ENCODE data around the gene EFNA4.

GRCh38 chr1:155048449-155049334 lies 14.8 kb upstream of the EFNA4 start:
- TF ChIP-seq, protein P1, sequence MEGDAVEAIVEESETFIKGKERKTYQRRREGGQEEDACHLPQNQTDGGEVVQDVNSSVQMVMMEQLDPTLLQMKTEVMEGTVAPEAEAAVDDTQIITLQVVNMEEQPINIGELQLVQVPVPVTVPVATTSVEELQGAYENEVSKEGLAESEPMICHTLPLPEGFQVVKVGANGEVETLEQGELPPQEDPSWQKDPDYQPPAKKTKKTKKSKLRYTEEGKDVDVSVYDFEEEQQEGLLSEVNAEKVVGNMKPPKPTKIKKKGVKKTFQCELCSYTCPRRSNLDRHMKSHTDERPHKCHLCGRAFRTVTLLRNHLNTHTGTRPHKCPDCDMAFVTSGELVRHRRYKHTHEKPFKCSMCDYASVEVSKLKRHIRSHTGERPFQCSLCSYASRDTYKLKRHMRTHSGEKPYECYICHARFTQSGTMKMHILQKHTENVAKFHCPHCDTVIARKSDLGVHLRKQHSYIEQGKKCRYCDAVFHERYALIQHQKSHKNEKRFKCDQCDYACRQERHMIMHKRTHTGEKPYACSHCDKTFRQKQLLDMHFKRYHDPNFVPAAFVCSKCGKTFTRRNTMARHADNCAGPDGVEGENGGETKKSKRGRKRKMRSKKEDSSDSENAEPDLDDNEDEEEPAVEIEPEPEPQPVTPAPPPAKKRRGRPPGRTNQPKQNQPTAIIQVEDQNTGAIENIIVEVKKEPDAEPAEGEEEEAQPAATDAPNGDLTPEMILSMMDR (tag by site-specific recombination; IDR thresholded peaks at IDR 0.05): no peak
- TF ChIP-seq YY1 (tag by site-specific recombination; IDR thresholded peaks at IDR 0.05) (no peak), EGR2 (tag by site-specific recombination; IDR thresholded peaks at IDR 0.05; ENCODE audit: low read depth) (no peak), WT1 (tag by site-specific recombination; IDR thresholded peaks at IDR 0.05) (no peak), HOXD13 (CRISPR knock-in tag; IDR thresholded peaks at IDR 0.05; ENCODE audit: borderline replicate concordance) (no peak), ZNF24 (tag by site-specific recombination; IDR thresholded peaks at IDR 0.05) (no peak), ZNF704 (tag by site-specific recombination; IDR thresholded peaks at IDR 0.05) (no peak), ZNF660 (tag by site-specific recombination; IDR thresholded peaks at IDR 0.05) (no peak)
